22Rv1 (cell line): ENCODE measurements around the gene SLC12A7.
"Not testable (repeated sequence)": the region's sequence is repeated elsewhere in the genome, so short reads cannot be mapped to it uniquely, and the experiment has no call there.

Experiments used
- H3K27ac ChIP-seq: fragments of 450-650 bp; 2 replicates; pipeline ENCODE4 v1.5.1; 2017
- ZFX ChIP-seq: fragments of 450-650 bp; IDR thresholded peaks from 2 replicates; pipeline ENCODE4 v1.6.1; 2017; ENCODE audit warnings: antibody characterized with exemption, borderline replicate concordance
- TF ChIP-seq, protein P1 (sequence below): fragments of 450-650 bp; IDR thresholded peaks from 2 replicates; pipeline ENCODE4 v1.5.1; 2017; ENCODE audit warnings: mild to moderate bottlenecking

Gene SLC12A7

DNA sequence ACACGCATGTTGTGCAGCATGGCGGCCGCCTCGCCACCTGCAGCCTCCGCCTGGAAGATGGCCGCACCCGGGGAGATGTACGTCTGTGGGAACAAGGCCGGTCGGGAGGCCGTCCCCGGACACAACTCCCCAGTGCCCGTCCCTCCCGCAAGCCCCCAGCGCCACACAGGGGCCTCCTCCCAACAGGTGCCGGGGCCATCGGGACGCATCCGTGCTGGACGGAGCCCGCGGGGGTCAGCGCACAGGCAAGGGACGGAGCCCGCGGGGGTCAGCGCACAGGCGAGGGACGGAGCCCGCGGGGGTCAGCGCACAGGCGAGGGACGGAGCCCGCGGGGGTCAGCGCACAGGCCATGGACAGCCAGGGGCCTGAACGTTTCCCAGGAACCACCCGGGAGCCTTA is 26.5 kb downstream of the SLC12A7 start:
- no peak for TF ChIP-seq ZFX
- TF ChIP-seq, protein P1, sequence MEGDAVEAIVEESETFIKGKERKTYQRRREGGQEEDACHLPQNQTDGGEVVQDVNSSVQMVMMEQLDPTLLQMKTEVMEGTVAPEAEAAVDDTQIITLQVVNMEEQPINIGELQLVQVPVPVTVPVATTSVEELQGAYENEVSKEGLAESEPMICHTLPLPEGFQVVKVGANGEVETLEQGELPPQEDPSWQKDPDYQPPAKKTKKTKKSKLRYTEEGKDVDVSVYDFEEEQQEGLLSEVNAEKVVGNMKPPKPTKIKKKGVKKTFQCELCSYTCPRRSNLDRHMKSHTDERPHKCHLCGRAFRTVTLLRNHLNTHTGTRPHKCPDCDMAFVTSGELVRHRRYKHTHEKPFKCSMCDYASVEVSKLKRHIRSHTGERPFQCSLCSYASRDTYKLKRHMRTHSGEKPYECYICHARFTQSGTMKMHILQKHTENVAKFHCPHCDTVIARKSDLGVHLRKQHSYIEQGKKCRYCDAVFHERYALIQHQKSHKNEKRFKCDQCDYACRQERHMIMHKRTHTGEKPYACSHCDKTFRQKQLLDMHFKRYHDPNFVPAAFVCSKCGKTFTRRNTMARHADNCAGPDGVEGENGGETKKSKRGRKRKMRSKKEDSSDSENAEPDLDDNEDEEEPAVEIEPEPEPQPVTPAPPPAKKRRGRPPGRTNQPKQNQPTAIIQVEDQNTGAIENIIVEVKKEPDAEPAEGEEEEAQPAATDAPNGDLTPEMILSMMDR, result no peak
- no peak overlapping the region for H3K27ac ChIP-seq

DNA sequence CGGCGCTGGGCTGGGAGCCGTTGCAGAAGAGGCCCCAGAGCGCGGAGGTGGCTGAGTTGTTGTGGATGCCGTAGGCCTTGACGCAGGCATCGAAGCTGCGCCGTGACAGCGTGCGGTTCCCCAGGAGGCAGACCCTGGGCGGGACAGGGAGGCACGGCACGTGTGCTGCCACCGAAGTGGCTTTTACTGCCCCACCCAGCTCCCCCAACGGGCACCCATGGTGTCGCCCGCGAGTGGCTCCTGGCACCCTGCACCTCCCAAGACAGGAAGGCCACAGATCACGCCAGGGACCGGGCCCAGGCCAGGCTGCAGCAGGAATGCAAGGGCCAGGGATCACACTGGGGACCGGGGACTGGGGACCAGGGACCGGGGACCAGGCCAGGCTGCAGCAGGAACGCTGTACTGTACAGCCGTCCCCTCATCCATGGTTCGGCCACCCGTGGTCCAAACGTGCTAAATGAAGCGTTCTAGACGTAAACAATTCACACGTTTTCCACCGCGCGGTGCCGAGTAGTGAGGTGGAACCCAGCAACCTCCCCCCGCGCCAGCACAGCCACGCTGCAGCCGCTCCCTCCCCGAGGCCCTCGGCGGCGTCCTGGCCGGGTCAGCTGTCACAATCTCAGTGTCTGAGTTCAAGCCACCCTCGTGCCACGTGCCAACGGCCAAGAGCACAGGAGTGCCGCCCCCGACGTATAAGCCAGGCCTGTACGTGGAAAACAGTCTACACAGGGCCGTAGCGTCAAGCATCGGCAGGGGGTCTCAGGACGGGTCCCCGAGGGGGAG is 27.8 kb downstream of the SLC12A7 start:
- TF ChIP-seq, protein P1, result no peak
- TF ChIP-seq ZFX, result no peak
- no peak overlapping the region for H3K27ac ChIP-seq

DNA sequence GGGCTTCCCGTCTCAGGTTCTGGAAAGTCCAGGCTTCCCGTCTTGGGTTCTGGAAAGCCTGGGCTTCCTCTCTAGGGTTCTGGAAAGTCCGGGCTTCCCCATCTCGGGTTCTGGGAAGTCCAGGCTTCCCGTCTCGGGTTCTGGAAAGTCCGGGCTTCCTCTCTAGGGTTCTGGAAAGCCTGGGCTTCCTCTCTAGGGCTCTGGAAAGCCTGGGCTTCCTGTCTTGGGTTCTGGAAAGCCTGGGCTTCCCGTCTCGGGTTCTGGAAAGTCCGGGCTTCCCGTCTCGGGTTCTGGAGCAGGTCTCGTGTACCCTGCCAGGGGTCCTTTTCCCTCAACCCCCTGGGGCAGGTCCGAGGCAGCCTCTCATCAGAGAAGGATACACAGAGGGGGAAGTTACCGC is 28.8 kb downstream of the SLC12A7 start:
- H3K27ac ChIP-seq, result not testable (repeated sequence)

DNA sequence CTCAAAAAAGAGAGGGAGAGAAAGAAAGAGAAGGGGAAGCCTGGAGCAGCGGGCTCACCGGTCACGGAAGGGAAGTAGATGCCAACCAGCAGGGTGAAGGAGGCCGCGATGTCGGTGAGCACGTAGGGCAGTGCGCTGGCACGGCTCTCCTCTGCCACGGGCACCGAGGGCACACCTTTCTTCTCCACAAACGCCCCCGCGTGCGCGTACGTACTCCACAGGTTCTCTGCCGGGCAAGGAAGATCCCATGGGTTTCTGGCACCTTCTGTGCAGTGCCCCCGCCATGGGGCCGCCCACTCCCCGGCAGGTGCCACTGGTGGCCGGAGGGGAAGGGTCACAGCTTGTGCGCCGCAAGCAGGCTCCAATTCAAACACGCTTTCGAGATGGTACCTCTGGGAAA is 30.3 kb downstream of the SLC12A7 start:
- TF ChIP-seq, protein P1, result no peak
- no peak for TF ChIP-seq ZFX
- H3K27ac ChIP-seq, result no peak overlapping the region

DNA sequence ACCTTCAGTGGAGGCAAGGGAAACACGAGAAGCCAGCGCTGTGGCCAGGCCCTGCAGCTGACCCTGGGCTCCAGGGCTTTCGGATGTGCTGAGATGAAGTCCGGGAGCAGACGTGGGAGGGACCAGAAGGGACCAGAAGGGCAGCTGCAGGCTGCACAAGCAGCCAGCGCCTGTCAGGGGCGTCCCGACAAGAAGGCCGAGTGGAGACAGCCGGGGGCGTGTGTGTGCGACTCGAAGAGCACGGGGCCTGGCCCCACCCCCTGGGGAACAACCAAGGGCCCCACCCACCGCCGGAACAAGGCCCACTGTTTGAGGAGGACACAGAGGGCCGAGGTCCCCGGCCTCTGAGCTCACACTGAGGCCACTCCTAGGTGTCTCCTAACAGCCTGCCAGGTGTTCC is 31.4 kb downstream of the SLC12A7 start:
- TF ChIP-seq, protein P1, result no peak
- TF ChIP-seq ZFX, result no peak
- no peak overlapping the region for H3K27ac ChIP-seq

DNA sequence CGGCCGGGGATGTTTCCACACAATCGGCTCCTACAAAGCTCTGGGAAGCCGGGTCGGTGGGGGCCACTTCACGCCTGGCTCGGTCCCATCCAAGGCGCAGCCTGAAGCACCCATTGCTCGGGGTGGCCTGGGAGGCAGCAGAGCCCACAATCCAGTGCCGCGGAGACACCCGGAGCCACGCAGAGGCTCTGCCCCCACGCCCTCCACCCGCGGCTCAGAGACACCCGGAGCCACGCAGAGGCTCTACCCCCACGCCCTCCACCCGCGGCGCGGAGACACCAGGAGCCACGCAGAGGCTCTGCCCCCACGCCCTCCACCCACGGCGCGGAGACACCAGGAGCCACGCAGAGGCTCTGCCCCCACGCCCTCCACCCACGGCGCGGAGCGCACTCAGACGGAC is 31.9 kb downstream of the SLC12A7 start:
- H3K27ac ChIP-seq, result no peak overlapping the region
- no peak for TF ChIP-seq ZFX
- TF ChIP-seq, protein P1, result no peak

DNA sequence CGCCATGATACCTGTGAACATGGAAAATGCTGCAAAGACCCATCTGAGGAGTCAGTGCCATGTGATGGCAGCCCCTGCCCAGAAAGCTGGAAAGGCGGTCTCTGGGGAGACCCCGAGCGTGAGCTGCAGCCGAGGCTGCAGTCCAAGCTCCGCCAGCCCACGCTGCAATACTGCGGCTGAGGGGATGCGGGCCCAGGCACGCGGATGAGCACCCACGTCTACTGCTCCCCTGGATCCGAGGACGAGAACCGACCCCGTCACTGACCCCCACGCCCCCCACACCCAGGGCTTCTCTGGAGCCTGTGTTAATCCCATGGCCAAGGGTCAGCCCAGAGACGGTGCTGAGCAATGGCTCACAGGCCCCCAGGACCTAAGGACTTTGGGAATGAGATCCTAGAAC is 32.4 kb downstream of the SLC12A7 start:
- H3K27ac ChIP-seq, result no peak overlapping the region
- TF ChIP-seq, protein P1, result no peak
- TF ChIP-seq ZFX, result no peak

DNA sequence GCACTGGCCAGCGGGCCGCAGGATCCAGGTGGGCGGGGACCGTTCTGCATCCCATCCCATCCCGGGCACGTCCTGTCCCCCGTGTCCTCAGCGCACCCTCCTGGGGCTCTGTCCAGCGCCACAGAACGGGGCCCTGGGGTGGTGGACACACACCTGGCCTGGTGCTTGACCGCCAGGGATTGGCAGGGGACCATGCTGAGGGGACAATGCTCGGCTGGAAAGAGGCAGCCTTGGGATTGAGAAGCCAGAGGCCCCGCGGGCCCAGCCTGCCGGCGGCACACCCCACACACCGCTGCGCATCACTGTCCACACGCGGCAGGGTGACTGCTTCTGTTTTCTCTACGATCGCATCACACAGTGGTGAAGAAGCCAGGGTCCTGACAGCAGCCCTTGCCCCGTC is 33.0 kb downstream of the SLC12A7 start:
- TF ChIP-seq ZFX, result no peak
- TF ChIP-seq, protein P1, result no peak
- no peak overlapping the region for H3K27ac ChIP-seq
